HL-60 (cell line): Measurements from ENCODE around the gene TRPM1.

Experiments
- POLR2AphosphoS5 ChIP-seq: IDR thresholded peaks from 2 replicates; pipeline ENCODE4 v1.6.1; 2012; ENCODE audit warnings: low read depth
- SPI1 ChIP-seq: IDR thresholded peaks from 2 replicates; pipeline ENCODE4 v1.6.1; 2012; ENCODE audit warnings: low read depth, mild to moderate bottlenecking, borderline replicate concordance
- TF ChIP-seq, protein P1 (sequence below): IDR thresholded peaks from one replicate; pipeline ENCODE4 v1.5.1; 2011; ENCODE audit warnings: low read length, control low read depth, inconsistent platforms; ENCODE audit not compliant: insufficient read depth
- TF ChIP-seq, protein P2 (sequence below): IDR thresholded peaks from 2 replicates; pipeline ENCODE4 v1.6.1; 2012; ENCODE audit warnings: low read depth; ENCODE audit not compliant: insufficient replicate concordance

DNA sequence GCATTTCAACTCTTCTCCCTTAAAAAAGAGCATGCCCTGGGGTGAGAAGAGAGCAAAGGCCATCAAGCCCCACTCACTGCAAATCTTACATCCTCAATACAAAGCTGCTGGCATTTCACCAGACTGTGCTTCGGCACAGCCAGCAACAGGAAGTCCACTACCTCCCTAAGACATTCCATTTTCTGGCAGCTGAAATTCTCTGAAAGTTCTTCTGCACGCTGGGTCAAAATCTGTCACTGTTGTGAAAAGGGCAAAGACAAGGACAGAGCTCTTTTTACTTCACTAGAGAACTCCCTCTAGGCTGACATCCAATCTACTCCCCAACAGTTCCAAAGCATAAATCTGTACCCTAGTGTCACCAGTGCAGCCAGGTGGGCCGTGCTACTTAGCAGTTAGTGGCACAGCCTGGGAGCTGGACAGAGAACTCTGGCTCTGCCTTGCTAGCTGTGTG is 116.4 kb downstream of the TRPM1 start:
- TF ChIP-seq, protein P1, sequence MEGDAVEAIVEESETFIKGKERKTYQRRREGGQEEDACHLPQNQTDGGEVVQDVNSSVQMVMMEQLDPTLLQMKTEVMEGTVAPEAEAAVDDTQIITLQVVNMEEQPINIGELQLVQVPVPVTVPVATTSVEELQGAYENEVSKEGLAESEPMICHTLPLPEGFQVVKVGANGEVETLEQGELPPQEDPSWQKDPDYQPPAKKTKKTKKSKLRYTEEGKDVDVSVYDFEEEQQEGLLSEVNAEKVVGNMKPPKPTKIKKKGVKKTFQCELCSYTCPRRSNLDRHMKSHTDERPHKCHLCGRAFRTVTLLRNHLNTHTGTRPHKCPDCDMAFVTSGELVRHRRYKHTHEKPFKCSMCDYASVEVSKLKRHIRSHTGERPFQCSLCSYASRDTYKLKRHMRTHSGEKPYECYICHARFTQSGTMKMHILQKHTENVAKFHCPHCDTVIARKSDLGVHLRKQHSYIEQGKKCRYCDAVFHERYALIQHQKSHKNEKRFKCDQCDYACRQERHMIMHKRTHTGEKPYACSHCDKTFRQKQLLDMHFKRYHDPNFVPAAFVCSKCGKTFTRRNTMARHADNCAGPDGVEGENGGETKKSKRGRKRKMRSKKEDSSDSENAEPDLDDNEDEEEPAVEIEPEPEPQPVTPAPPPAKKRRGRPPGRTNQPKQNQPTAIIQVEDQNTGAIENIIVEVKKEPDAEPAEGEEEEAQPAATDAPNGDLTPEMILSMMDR: no peak
- TF ChIP-seq, protein P2, sequence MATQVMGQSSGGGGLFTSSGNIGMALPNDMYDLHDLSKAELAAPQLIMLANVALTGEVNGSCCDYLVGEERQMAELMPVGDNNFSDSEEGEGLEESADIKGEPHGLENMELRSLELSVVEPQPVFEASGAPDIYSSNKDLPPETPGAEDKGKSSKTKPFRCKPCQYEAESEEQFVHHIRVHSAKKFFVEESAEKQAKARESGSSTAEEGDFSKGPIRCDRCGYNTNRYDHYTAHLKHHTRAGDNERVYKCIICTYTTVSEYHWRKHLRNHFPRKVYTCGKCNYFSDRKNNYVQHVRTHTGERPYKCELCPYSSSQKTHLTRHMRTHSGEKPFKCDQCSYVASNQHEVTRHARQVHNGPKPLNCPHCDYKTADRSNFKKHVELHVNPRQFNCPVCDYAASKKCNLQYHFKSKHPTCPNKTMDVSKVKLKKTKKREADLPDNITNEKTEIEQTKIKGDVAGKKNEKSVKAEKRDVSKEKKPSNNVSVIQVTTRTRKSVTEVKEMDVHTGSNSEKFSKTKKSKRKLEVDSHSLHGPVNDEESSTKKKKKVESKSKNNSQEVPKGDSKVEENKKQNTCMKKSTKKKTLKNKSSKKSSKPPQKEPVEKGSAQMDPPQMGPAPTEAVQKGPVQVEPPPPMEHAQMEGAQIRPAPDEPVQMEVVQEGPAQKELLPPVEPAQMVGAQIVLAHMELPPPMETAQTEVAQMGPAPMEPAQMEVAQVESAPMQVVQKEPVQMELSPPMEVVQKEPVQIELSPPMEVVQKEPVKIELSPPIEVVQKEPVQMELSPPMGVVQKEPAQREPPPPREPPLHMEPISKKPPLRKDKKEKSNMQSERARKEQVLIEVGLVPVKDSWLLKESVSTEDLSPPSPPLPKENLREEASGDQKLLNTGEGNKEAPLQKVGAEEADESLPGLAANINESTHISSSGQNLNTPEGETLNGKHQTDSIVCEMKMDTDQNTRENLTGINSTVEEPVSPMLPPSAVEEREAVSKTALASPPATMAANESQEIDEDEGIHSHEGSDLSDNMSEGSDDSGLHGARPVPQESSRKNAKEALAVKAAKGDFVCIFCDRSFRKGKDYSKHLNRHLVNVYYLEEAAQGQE: no peak
- TF ChIP-seq POLR2AphosphoS5 (no peak), SPI1 (no peak)
